Measurements from ENCODE around the gene ARHGEF25. TPM values are rescaled to one million over a fixed set of nuclear protein-coding genes. Genes with fewer than 3 reads are reported as not detected.

The ARHGEF25 gene
- total RNA-seq, 6 experiments from 2014 or later = 0.92 to 2.0 (median 1.3) TPM

- no peak for DNase-seq
Observed at GRCh38 chr12:57622293-57623245, 11.3 kb downstream of the ARHGEF25 start.

GRCh38 chr12:57623385-57623784 is 12.2 kb downstream of the ARHGEF25 start:
- peaks cover 6 to 47% of the 10 kb centered on the region in 2 donors for H3K27me3 ChIP-seq

More at GRCh38 chr12:57622293-57623245, 11.3 kb downstream of the ARHGEF25 start:
- WGBS (ENCODE audit: insufficient coverage, low coverage, low lambda C conversion rate, missing lambda C conversion rate) = 66% methylated on average over 9 of the region's 9 CpGs
- TF ChIP-seq CTCF (IDR thresholded peaks at IDR 0.05) = no peak
- no peak for TF ChIP-seq POLR2A (IDR thresholded peaks at IDR 0.05)
- Histone ChIP-seq H3K36me3 (no peaks in the 10 kb centered on the region), H3K4me3 (no peak overlapping the region), H3K27ac (no peak overlapping the region), H3K9me3 (no peaks in the 10 kb centered on the region), H3K4me1 (peaks cover 0 to 14% (median 6%) of the 10 kb centered on the region in 4 donors), H3K27me3 (peaks cover under 1 to 41% of the 10 kb centered on the region in 2 donors)
- ATAC-seq = no peak
- intact Hi-C loops (cut with DNase I) = loop anchor here (5.0 kb wide), 1 partner anchor 40 kb away; no protein-coding TSS in a partner anchor

DNA sequence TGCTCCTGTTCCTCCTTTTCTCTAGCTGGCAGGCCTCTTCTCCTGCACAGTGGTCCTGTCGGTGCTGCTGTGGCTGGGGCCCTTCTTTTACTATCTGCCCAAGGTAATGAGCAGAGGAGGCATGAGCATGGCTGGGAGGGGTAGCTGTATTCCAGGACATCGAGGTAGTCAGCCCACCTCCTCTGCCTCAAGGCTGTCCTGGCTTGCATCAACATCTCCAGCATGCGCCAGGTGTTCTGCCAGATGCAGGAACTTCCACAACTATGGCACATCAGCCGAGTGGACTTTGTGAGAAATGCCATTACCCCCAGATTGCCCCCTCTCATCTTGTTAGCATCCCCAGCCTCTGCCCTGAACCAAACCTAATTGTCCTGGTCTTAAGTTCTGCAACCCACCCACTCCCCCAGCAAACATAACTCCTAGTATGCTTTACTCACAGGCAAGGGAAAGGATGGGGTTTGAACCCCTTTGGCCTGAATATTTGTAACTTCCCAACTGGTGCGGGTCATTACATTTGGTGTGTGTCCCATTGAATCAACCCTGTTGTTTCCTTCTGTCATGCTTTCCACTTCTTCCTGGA is 12.7 kb downstream of the ARHGEF25 start:
- no peaks in the 10 kb centered on the region for H3K9me3 ChIP-seq
- DNase-seq (peak in 1 of 3 donors; percentile 33), ATAC-seq (no peak)
- no peak overlapping the region for H3K4me3 ChIP-seq
- no peaks in the 10 kb centered on the region for H3K36me3 ChIP-seq
- H3K27ac ChIP-seq = no peak overlapping the region
- peaks cover 6 to 51% of the 10 kb centered on the region in 2 donors for H3K27me3 ChIP-seq
- 60% methylated on average over 4 of the region's 5 CpGs for WGBS (ENCODE audit: insufficient coverage, low coverage, low lambda C conversion rate, missing lambda C conversion rate)
- intact Hi-C loops (cut with DNase I) = loop anchor here (5.0 kb wide), 1 partner anchor 42 kb away; no protein-coding TSS in a partner anchor
- no peak for TF ChIP-seq CTCF (IDR thresholded peaks at IDR 0.05)
- TF ChIP-seq POLR2A (IDR thresholded peaks at IDR 0.05) = no peak
- peaks cover 0 to 16% (median 6%) of the 10 kb centered on the region in 4 donors for H3K4me1 ChIP-seq

More at GRCh38 chr12:57623385-57623784, 12.2 kb downstream of the ARHGEF25 start:
- no peak for TF ChIP-seq POLR2A (IDR thresholded peaks at IDR 0.05)
- TF ChIP-seq CTCF (IDR thresholded peaks at IDR 0.05) = no peak
- no peak for DNase-seq
- no peak overlapping the region for H3K27ac ChIP-seq
- 14% methylated on average over 1 of the region's 2 CpGs for WGBS (ENCODE audit: insufficient coverage, low coverage, low lambda C conversion rate, missing lambda C conversion rate)
- H3K4me3 ChIP-seq = no peak overlapping the region
- H3K4me1 ChIP-seq = peaks cover 0 to 16% (median 6%) of the 10 kb centered on the region in 4 donors
- no peaks in the 10 kb centered on the region for H3K9me3 ChIP-seq
- ATAC-seq = no peak
- H3K36me3 ChIP-seq = no peaks in the 10 kb centered on the region
- intact Hi-C loops (cut with DNase I) = loop anchor here (5.0 kb wide), 1 partner anchor 41 kb away; no protein-coding TSS in a partner anchor

GRCh38 chr12:57624441-57625220 is 13.4 kb downstream of the ARHGEF25 start:
- Histone ChIP-seq H3K27ac (no peak overlapping the region), H3K27me3 (peaks cover 6 to 46% of the 10 kb centered on the region in 2 donors), H3K4me1 (peaks cover 0 to 16% (median 6%) of the 10 kb centered on the region in 4 donors), H3K4me3 (no peak overlapping the region), H3K36me3 (no peaks in the 10 kb centered on the region), H3K9me3 (no peaks in the 10 kb centered on the region)
- no peak for ATAC-seq
- intact Hi-C loops (cut with DNase I) = loop anchor here (5.0 kb wide), 1 partner anchor 42 kb away; no protein-coding TSS in a partner anchor
- peak in 1 of 3 donors; percentile 28 for DNase-seq
- TF ChIP-seq CTCF (IDR thresholded peaks at IDR 0.05) (no peak), POLR2A (IDR thresholded peaks at IDR 0.05) (no peak)
- WGBS (ENCODE audit: insufficient coverage, low coverage, low lambda C conversion rate, missing lambda C conversion rate) = 67% methylated on average over 6 of the region's 8 CpGs
